ENCODE data around the gene THEM5. TPM values are rescaled to one million over a fixed set of nuclear protein-coding genes. Genes with fewer than 3 reads are reported as not detected.

Gene THEM5
- total RNA-seq, 1 experiment from 2014 or later = not detected

- Histone ChIP-seq H3K9me2 (ENCODE audit: insufficient read depth) (no peaks in the 10 kb centered on the region), H3K79me2 (ENCODE audit: low read depth) (no peaks in the 10 kb centered on the region), H3K4me1 (replicated peaks; ENCODE audit: insufficient read depth) (peaks cover 32% of the 10 kb centered on the region), H3F3A (ENCODE audit: insufficient read depth, low read depth) (0 out of 2 replicates have a peak, but pooled peaks cover 6% of the 10 kb centered on the region), H3K27me3 (ENCODE audit: insufficient read depth, low read depth) (no peaks in the 10 kb centered on the region), H3K4me3 (no peak overlapping the region), H2AFZ (no peak overlapping the region), H4K20me1 (ENCODE audit: insufficient read depth) (no peaks in the 10 kb centered on the region), H3K36me3 (ENCODE audit: low read depth) (no peaks in the 10 kb centered on the region), H3K4me2 (no peak overlapping the region), H3K9me3 (ENCODE audit: insufficient read depth, low read depth) (no peaks in the 10 kb centered on the region), H3K27ac (no peak overlapping the region)
- DNase-seq = no peak
- POLR2A ChIA-PET (ENCODE audit: unreplicated experiment) = no interaction called here
- BruUV-seq (replicated peaks) = no TSS peak
- CTCF ChIA-PET = no interaction called here
- no peak for TF ChIP-seq EZH2 (IDR thresholded peaks at IDR 0.05; ENCODE audit: low read depth)
- TF ChIP-seq, protein P1, sequence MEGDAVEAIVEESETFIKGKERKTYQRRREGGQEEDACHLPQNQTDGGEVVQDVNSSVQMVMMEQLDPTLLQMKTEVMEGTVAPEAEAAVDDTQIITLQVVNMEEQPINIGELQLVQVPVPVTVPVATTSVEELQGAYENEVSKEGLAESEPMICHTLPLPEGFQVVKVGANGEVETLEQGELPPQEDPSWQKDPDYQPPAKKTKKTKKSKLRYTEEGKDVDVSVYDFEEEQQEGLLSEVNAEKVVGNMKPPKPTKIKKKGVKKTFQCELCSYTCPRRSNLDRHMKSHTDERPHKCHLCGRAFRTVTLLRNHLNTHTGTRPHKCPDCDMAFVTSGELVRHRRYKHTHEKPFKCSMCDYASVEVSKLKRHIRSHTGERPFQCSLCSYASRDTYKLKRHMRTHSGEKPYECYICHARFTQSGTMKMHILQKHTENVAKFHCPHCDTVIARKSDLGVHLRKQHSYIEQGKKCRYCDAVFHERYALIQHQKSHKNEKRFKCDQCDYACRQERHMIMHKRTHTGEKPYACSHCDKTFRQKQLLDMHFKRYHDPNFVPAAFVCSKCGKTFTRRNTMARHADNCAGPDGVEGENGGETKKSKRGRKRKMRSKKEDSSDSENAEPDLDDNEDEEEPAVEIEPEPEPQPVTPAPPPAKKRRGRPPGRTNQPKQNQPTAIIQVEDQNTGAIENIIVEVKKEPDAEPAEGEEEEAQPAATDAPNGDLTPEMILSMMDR (conservative IDR thresholded peaks at IDR 0.05) = no peak
- intact Hi-C loops (cut with micrococcal nuclease; ENCODE audit: unreplicated experiment) = no loop called here
Observed at GRCh38 chr1:151825204-151825603, 28.3 kb downstream of the THEM5 start.

DNA sequence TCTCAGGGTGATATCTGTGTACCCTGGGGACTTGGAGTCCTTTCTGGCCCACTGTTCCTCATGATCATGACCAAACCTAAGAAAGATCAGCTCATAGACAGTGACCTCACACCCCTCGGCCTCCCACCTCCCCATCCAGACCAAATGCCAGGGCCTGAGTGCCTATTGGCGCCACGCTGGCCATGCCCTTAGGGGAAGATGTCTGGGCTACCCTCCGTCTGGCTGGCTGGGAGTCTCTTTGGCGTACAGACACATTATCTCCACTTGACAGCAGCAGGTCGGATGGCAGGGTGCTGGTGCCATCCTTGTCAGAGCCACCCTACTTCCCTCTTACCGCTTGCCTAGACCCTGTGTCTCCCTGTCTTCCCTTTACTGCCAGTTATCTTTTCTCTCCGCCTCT lies 30.3 kb downstream of the THEM5 start:
- POLR2A ChIA-PET (ENCODE audit: unreplicated experiment) = no interaction called here
- CTCF ChIA-PET = no interaction called here
- Histone ChIP-seq H3K4me2 (no peak overlapping the region), H2AFZ (no peak overlapping the region), H3K36me3 (ENCODE audit: low read depth) (no peaks in the 10 kb centered on the region), H3K27ac (no peak overlapping the region), H3K4me3 (no peak overlapping the region), H3K9me2 (ENCODE audit: insufficient read depth) (no peaks in the 10 kb centered on the region), H3K27me3 (ENCODE audit: insufficient read depth, low read depth) (no peaks in the 10 kb centered on the region), H3K9me3 (ENCODE audit: insufficient read depth, low read depth) (no peaks in the 10 kb centered on the region), H3K79me2 (ENCODE audit: low read depth) (no peaks in the 10 kb centered on the region), H4K20me1 (ENCODE audit: insufficient read depth) (no peaks in the 10 kb centered on the region), H3K4me1 (replicated peaks; ENCODE audit: insufficient read depth) (peaks cover 32% of the 10 kb centered on the region), H3F3A (ENCODE audit: insufficient read depth, low read depth) (0 out of 2 replicates have a peak, but pooled peaks cover 6% of the 10 kb centered on the region)
- TF ChIP-seq EZH2 (IDR thresholded peaks at IDR 0.05; ENCODE audit: low read depth) = no peak
- TF ChIP-seq, protein P1 (conservative IDR thresholded peaks at IDR 0.05) = no peak
- intact Hi-C loops (cut with micrococcal nuclease; ENCODE audit: unreplicated experiment) = no loop called here
- BruUV-seq (replicated peaks) = no TSS peak
- no peak for DNase-seq

DNA sequence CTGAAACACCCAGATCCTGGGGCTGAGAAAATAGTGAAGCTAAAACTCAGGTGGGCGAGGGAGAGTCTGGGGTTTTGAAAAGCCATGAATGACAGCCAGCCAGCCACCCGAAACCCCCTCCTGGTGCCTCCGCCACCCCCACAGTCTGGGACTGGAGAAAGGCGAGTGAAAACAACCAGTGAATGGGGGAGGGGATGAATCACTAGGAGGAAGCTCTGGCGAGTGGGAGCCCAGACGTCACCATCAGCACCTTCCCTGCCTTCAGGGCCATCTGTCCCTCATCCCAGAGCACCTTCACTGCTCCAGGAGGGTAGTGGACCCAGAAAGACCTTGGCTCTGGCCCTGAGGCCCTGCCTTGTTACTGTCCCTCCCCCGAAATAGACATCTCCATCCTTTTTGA lies 31.1 kb downstream of the THEM5 start:
- no peak overlapping the region for H3K4me3 ChIP-seq
- no peak overlapping the region for H2AFZ ChIP-seq
- H3F3A ChIP-seq (ENCODE audit: insufficient read depth, low read depth) = 0 out of 2 replicates have a peak, but pooled peaks cover 6% of the 10 kb centered on the region
- H3K9me3 ChIP-seq (ENCODE audit: insufficient read depth, low read depth) = no peaks in the 10 kb centered on the region
- DNase-seq = no peak
- BruUV-seq (replicated peaks) = no TSS peak
- ChIA-PET POLR2A (ENCODE audit: unreplicated experiment) (no interaction called here), CTCF (no interaction called here)
- no peak overlapping the region for H3K4me2 ChIP-seq
- peaks cover 32% of the 10 kb centered on the region for H3K4me1 ChIP-seq (replicated peaks; ENCODE audit: insufficient read depth)
- TF ChIP-seq, protein P1 (conservative IDR thresholded peaks at IDR 0.05) = no peak
- no peak for TF ChIP-seq EZH2 (IDR thresholded peaks at IDR 0.05; ENCODE audit: low read depth)
- intact Hi-C loops (cut with micrococcal nuclease; ENCODE audit: unreplicated experiment) = no loop called here
- no peaks in the 10 kb centered on the region for H3K9me2 ChIP-seq (ENCODE audit: insufficient read depth)
- no peaks in the 10 kb centered on the region for H3K36me3 ChIP-seq (ENCODE audit: low read depth)
- H3K79me2 ChIP-seq (ENCODE audit: low read depth) = no peaks in the 10 kb centered on the region
- H3K27me3 ChIP-seq (ENCODE audit: insufficient read depth, low read depth) = no peaks in the 10 kb centered on the region
- H3K27ac ChIP-seq = no peak overlapping the region
- H4K20me1 ChIP-seq (ENCODE audit: insufficient read depth) = no peaks in the 10 kb centered on the region

All from PC-9 (cell line).